ENCODE measurements around the gene CCDC15.
"Not testable (repeated sequence)": the region's sequence is repeated elsewhere in the genome, so short reads cannot be mapped to it uniquely, and the experiment has no call there.

CCDC15 gene

GRCh38 chr11:125085301-125086081 is 131.5 kb downstream of the CCDC15 start:
- FAIRE-seq: no peak

DNA sequence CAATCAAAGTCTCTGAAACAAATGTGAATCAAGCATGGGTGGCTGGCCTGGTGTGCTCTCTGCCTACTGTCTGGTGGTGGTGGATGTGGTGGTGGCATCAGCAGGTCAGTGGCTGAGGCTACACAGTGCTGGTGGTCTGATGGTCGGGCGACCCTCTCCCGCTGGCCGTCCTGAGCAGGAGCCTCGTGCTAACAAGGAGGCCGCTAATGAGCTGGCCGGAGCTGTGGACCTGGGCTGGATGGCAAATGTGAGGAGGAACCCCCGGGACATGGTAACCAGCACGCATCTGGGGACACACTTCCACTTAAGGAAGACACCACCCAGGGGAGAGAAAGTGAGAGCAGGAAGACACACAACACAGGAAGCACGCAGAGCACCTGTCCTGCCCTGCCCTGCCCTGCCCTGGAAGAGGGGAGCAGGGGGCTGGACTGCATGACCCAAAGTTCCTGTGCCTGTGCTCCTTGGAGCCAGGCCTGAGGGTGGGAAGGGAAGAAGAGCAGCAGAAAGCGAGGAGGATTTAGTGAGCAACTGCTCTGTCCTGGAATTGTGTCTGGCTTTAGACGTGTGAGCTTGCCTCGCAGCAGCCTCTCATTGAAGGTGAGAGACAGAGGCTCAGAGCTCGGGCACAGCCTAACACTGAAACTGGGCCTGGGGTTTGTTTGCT is 132.8 kb downstream of the CCDC15 start:
- no peak for FAIRE-seq

DNA sequence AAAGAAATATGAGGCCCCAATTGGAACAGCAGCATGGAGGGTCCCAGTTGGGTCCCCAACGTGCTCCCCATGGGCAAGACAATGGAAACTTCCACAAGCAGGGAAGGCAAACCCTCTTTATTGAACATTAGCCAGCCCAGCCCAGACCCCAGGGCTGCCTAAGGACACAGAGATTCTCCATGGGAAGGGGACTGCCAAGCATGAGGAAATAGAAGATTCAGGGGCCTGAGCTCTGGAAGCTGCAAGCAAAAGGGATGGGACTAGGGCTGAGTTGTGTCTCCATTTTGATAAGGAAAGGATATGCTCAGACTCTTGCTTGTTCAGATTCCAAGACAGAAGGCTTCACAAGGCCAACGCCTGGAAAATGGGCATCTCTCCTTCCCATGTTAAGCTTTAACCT is 134.1 kb downstream of the CCDC15 start:
- no peak for FAIRE-seq

DNA sequence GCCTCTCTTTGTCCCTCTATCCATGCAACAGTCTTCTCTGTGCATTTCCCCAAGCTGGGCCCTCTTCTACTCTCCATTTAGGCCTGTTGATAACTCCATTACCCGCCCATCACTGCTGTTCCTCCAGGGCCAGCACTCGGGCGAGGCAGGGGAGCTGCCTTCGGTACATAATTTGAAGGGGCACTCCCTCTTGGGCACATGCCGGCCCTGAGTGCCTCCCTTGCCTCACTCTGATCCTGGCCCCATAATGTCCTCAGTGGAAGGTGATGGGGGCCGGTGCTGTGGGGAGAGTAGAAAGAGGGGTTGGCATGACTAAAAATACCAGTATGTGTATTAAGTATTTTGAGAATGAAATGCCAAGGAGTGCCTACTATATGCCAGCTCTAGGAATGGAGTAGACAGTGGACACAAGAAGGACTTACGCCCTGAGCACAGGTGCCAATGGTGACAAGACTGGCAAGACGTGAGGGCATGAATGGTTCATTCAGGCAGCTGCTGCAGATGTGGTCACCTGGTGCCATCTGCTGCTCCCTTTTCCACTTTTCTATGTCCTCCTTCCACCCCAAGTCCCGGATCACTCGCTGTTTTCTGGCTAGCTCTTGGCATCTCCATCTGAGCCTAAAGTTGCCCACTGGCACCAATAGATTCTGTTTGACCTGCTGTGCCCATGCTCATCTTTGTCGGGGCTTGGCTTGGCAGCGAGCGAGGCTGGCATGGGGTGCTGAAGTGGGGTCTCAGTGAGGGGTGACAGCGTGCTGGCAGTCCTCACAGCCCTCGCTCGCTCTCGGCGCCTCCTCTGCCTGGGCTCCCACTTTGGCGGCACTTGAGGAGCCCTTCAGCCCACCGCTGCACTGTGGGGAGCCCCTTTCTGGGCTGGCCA is 134.8 kb downstream of the CCDC15 start:
- no peak for FAIRE-seq

DNA sequence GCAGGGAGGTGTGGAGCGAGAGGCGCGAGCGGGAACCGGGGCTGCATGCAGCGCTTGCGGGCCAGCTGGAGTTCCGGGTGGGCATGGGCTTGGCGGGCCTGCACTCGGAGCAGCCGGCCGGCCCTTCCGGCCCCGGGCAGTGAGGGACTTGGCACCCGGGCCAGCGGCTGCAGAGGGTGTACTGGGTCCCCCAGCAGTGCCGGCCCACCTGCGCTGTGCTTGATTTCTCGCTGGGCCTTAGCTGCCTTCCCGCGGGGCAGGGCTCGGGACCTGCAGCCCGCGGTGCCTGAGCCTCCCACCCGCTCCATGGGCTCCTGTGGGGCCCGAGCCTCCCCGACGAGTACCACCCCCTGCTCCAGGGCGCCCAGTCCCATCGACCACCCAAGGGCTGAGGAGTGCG is 135.5 kb downstream of the CCDC15 start:
- not testable (repeated sequence) for FAIRE-seq

- FAIRE-seq: not testable (repeated sequence)
Observed at GRCh38 chr11:125090151-125090550, 136.1 kb downstream of the CCDC15 start.

DNA sequence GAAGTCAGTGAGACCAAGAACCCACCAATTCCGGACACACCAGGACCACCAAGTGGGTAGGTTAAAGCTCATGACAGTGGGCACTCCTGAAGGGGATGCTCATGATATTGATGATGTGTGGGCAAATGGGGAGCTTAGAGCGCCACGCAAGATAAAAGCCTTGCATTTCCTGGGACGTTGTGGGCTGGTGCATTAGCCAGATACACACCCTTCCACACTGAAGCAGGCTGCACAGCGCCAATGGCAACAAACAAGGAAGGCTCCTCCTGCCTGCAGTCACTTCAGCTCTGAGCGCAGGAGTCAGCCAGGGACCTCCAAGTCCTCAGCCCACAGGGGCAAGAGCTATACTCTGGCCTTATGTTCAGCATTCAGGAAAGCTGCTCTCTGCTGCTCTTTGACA is 136.8 kb downstream of the CCDC15 start:
- FAIRE-seq: no peak
